SK-N-SH treated with all-trans-retinoic acid at 6 μM for 48 hours (cell line): ENCODE measurements around the gene DAB1.

ENCODE experiments used
- ARNTL ChIP-seq: fragments of 450-650 bp; formaldehyde crosslinking; IDR thresholded peaks from 2 replicates; pipeline ENCODE4 v1.5.0; 2020; ENCODE audit warnings: low read depth, mild to moderate bottlenecking, moderate library complexity, borderline replicate concordance
- GLIS3 ChIP-seq: fragments of 250-450 bp; sonication (Bioruptor Pico); IDR thresholded peaks from 2 replicates; pipeline ENCODE4 v1.5.0; 2020; ENCODE audit warnings: mild to moderate bottlenecking, moderate library complexity
- ISL1 ChIP-seq: fragments of 250-450 bp; sonication (Bioruptor Pico); IDR thresholded peaks from 2 replicates; pipeline ENCODE4 v2.1.2; 2022; ENCODE audit warnings: mild to moderate bottlenecking, moderate library complexity
- PATZ1 ChIP-seq: fragments of 250-450 bp; sonication (Bioruptor Pico); IDR thresholded peaks from 2 replicates; pipeline ENCODE4 v1.8.0; 2020; ENCODE audit warnings: mild to moderate bottlenecking, moderate library complexity, borderline replicate concordance
- RARB ChIP-seq: fragments of 250-450 bp; sonication (Bioruptor Pico); IDR thresholded peaks from 2 replicates; pipeline ENCODE4 v1.8.0; 2021; ENCODE audit warnings: mild to moderate bottlenecking, moderate library complexity
- TOX ChIP-seq: fragments of 250-450 bp; sonication (Bioruptor Pico); IDR thresholded peaks from 2 replicates; pipeline ENCODE4 v1.8.0; 2021; ENCODE audit warnings: mild to moderate bottlenecking, moderate library complexity, borderline replicate concordance
- TF ChIP-seq, protein P1 (sequence below): fragments of 250-450 bp; sonication (Bioruptor Pico); IDR thresholded peaks from 2 replicates; pipeline ENCODE4 v1.5.0; 2020; ENCODE audit warnings: mild to moderate bottlenecking, moderate library complexity

DNA sequence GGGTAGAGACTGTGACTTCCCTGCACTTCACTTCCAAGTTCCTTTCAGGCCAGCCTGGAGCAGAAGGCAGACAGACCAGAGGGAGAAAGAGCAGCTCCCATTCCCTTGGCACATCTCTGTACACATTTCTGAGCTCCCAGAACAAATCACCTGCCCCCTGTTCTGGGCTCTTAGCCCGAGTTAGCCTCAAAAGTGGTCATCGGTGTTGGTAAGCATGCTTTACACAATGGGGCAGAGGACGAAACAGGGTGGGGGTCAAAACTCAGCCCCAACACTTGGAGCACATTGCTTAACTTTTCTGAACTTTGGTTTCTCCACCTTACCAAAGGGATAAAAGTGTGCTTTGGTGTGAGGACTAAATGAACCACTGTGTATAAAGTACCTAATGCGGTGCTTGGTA, 98.7 kb downstream of the DAB1 start:
- TF ChIP-seq PATZ1 (CRISPR knock-in tag) (no peak), TOX (CRISPR knock-in tag) (no peak), GLIS3 (CRISPR knock-in tag) (no peak), ISL1 (no peak), ARNTL (CRISPR knock-in tag) (no peak), RARB (CRISPR knock-in tag) (no peak)
- TF ChIP-seq, protein P1, sequence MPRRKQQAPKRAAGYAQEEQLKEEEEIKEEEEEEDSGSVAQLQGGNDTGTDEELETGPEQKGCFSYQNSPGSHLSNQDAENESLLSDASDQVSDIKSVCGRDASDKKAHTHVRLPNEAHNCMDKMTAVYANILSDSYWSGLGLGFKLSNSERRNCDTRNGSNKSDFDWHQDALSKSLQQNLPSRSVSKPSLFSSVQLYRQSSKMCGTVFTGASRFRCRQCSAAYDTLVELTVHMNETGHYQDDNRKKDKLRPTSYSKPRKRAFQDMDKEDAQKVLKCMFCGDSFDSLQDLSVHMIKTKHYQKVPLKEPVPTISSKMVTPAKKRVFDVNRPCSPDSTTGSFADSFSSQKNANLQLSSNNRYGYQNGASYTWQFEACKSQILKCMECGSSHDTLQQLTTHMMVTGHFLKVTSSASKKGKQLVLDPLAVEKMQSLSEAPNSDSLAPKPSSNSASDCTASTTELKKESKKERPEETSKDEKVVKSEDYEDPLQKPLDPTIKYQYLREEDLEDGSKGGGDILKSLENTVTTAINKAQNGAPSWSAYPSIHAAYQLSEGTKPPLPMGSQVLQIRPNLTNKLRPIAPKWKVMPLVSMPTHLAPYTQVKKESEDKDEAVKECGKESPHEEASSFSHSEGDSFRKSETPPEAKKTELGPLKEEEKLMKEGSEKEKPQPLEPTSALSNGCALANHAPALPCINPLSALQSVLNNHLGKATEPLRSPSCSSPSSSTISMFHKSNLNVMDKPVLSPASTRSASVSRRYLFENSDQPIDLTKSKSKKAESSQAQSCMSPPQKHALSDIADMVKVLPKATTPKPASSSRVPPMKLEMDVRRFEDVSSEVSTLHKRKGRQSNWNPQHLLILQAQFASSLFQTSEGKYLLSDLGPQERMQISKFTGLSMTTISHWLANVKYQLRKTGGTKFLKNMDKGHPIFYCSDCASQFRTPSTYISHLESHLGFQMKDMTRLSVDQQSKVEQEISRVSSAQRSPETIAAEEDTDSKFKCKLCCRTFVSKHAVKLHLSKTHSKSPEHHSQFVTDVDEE (CRISPR knock-in tag) = no peak
